ENCODE measurements around the gene TBC1D2B.

- no peak for TF ChIP-seq GATA2 (IDR thresholded peaks at IDR 0.05; ENCODE audit: low read depth, low read length)
- no peak for TF ChIP-seq GATA3 (IDR thresholded peaks at IDR 0.05; ENCODE audit: low read depth, low read length)
Observed at GRCh38 chr15:78002996-78003395, 74.5 kb downstream of the TBC1D2B start.
